Endothelial cell of umbilical vein (primary cell): Measurements from ENCODE around the gene RNU5D-1. TPM values are rescaled to one million over a fixed set of nuclear protein-coding genes. Genes with fewer than 3 reads are reported as not detected.

Source experiments
- BruUV-seq: library from RNA; stranded (reverse); fragments of 400-500 nt; replicated peaks from 2 replicates; lab custom pipeline; 2021; lab: Mats Ljungman, UMichigan
- CTCF ChIA-PET: fragments of 300-600, 350-600 bp; sonication (Branson Sonifier 250); formaldehyde crosslinking; loops from one replicate; lab custom pipeline; 2021; ENCODE audit warnings: antibody characterized with exemption, inconsistent platforms; lab: Charles Lee
- POLR2A ChIA-PET: fragments of 300-600, 350-600 bp; sonication (Branson Sonifier 250); formaldehyde crosslinking; loops from one replicate; lab custom pipeline; 2021; ENCODE audit warnings: antibody characterized with exemption, inconsistent platforms; lab: Charles Lee
- DNase-seq: peaks from one replicate; pipeline ENCODE4 v3.0.0-alpha.2; 2011; ENCODE audit warnings: low read depth, low spot score
- FAIRE-seq: peaks from 2 replicates; lab custom pipeline; 2011; peaks lifted over from hg19 to GRCh38; lab: Jason Lieb, UNC
- H2AFZ ChIP-seq: 2 replicates; pipeline ENCODE4 v1.6.0; 2012; ENCODE audit warnings: low read depth, low read length, control low read depth, inconsistent platforms
- H3K27ac ChIP-seq: 2 replicates; pipeline ENCODE4 v1.5.1; 2011; ENCODE audit warnings: low read depth, mild to moderate bottlenecking, control low read depth, low read length, moderate library complexity; ENCODE audit not compliant: insufficient read depth
- H3K27me3 ChIP-seq, 2 experiments: 2 replicates each; pipeline versions ENCODE4 v1.6.0 to v1.6.1; 2011; ENCODE audit warnings: low read length in 2 of 2, mixed read lengths in 1 of 2; ENCODE audit not compliant: control insufficient read depth in 2 of 2, insufficient read depth in 2 of 2
- H3K36me3 ChIP-seq, 2 experiments: 2 replicates in 1 of 2; 3 replicates in 1 of 2; pipeline ENCODE4 v1.5.1; 2011; ENCODE audit warnings: low read length in 2 of 2, mild to moderate bottlenecking in 1 of 2, moderate library complexity in 1 of 2; ENCODE audit not compliant: control insufficient read depth in 2 of 2, insufficient read depth in 2 of 2; ENCODE audit errors: extremely low read depth in 1 of 2
- H3K4me1 ChIP-seq: 3 replicates; pipeline ENCODE4 v1.5.1; 2011; ENCODE audit warnings: mild to moderate bottlenecking, low read length; ENCODE audit not compliant: control insufficient read depth, insufficient read depth; ENCODE audit errors: extremely low read depth
- H3K4me2 ChIP-seq: 2 replicates; pipeline ENCODE4 v1.6.1; 2011; ENCODE audit warnings: low read length, control low read depth, mixed read lengths; ENCODE audit not compliant: insufficient read depth
- H3K4me3 ChIP-seq, 3 experiments: fragments of 200-600 bp in 1 of 3; sonication (generic), shearing (Covaris generic) in 1 of 3; replicated peaks in 1 of 3; 2 replicates each; pipeline ENCODE4 v1.5.1; 2011 to 2016; ENCODE audit warnings: control low read depth in 3 of 3, low read length in 3 of 3, mild to moderate bottlenecking in 2 of 3, inconsistent platforms in 1 of 3, low read depth in 1 of 3, moderate library complexity in 1 of 3; ENCODE audit not compliant: insufficient read depth in 1 of 3
- H3K79me2 ChIP-seq: 2 replicates; pipeline ENCODE4 v1.6.0; 2012; ENCODE audit warnings: low read length, inconsistent platforms; ENCODE audit not compliant: control insufficient read depth, insufficient read depth
- H3K9ac ChIP-seq: replicated peaks from 2 replicates; pipeline ENCODE3; 2011; ENCODE audit warnings: low read length, control low read depth; ENCODE audit not compliant: insufficient read depth; ENCODE audit errors: extremely low read depth
- H3K9me1 ChIP-seq: replicated peaks from 3 replicates; pipeline ENCODE4 v1.6.0; 2011; ENCODE audit warnings: mild to moderate bottlenecking, low read length; ENCODE audit not compliant: control insufficient read depth, insufficient read depth; ENCODE audit errors: extremely low read depth
- H3K9me3 ChIP-seq: replicated peaks from 2 replicates; pipeline ENCODE4 v1.5.1; 2012; ENCODE audit warnings: low read length, inconsistent platforms; ENCODE audit not compliant: control insufficient read depth, insufficient read depth
- H4K20me1 ChIP-seq: replicated peaks from 2 replicates; pipeline ENCODE3; 2011; ENCODE audit warnings: mild to moderate bottlenecking, low read length; ENCODE audit not compliant: control insufficient read depth, insufficient read depth; ENCODE audit errors: extremely low read depth
- EZH2 ChIP-seq: IDR thresholded peaks from 2 replicates; pipeline ENCODE4 v1.6.1; 2012; ENCODE audit warnings: borderline replicate concordance, low read depth, mild to moderate bottlenecking, moderate library complexity, low read length, inconsistent platforms; ENCODE audit not compliant: severe bottlenecking
- FOS ChIP-seq: IDR thresholded peaks from 2 replicates; pipeline ENCODE4 v1.6.1; 2011; ENCODE audit warnings: mild to moderate bottlenecking, low read length, moderate library complexity, borderline replicate concordance; ENCODE audit not compliant: insufficient read depth
- JUN ChIP-seq: IDR thresholded peaks from 2 replicates; pipeline ENCODE4 v1.6.1; 2011; ENCODE audit warnings: borderline replicate concordance, low read depth; ENCODE audit not compliant: insufficient read length, insufficient read depth
- MYC ChIP-seq: IDR thresholded peaks from one replicate; pipeline ENCODE4 v1.6.1; 2011; ENCODE audit warnings: mild to moderate bottlenecking, low read depth, low read length
- dilution Hi-C: fragments of 300-500 bp; cut with MboI; formaldehyde crosslinking; loops from one replicate; pipeline ENCODE4 v1.15.0; 2019; ENCODE audit warnings: low sequenced_read_pairs; ENCODE audit not compliant: extremely low pct_ligation_motif_present
- intact Hi-C: fragments of 100-400 bp; cut with micrococcal nuclease; formaldehyde crosslinking; loops from one replicate; pipeline ENCODE4 v1.10.0; 2022
- polyA plus RNA-seq, 4 experiments: library from polyadenylated mRNA; depleted of rRNA in 3 of 4; stranded (reverse) in 3 of 4; unstranded in 1 of 4; fragments of >200 nt; gene quantifications; 2 replicates each; pipeline versions ENCODE4 v1.2.1 to v1.2.3, GENCODE V29; 2011 to 2012; ENCODE audit warnings: missing spikeins in 1 of 4
- total RNA-seq: library from RNA; stranded (reverse); gene quantifications from 2 replicates; pipeline ENCODE4 v1.2.3, GENCODE V29; 2021
- TF ChIP-seq, protein P1 (sequence below): IDR thresholded peaks from 2 replicates; pipeline ENCODE4 v1.6.1; 2011; ENCODE audit not compliant: insufficient read depth, insufficient read length
- TF ChIP-seq, protein P2 (sequence below), 2 donors: IDR thresholded peaks; 1 replicate in 1 of 2; 2 replicates in 1 of 2; pipeline ENCODE4 v1.5.1; 2011; ENCODE audit warnings: low read length in 2 of 2, mild to moderate bottlenecking in 2 of 2, moderate library complexity in 2 of 2, control low read depth in 1 of 2, inconsistent platforms in 1 of 2, low read depth in 1 of 2; ENCODE audit not compliant: insufficient read depth in 1 of 2; ENCODE audit errors: extremely low read depth in 1 of 2

RNU5D-1 gene
- total and polyA plus RNA-seq, 2 donors (not counting 3 experiments of a cell fraction or from before 2014, with no cell fraction given) = not detected

DNA sequence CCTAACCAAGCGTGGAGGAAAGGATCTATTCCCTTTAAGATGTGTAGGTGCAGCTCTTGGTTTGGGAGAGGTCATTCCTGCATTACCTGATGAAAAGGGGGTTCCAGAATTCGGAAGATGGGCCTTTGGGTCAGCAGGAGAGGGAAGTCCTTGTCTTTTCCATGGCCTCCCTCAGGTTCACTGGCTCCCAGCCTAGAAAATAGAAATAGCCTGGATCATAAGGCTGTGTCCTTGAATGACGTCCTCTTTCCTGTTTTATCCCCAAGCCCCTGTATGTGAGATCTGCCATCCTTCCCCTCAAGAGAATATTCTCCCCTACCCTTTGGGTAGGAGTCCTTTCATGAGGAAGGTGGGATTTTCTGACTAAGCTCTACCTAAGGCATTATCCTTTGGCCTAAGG is 29.9 kb upstream of the RNU5D-1 start:
- CTCF ChIA-PET = no interaction called here

More for the DNA sequence above, 29.9 kb upstream of the RNU5D-1 start:
- Histone ChIP-seq H3K79me2 (no peaks in the 10 kb centered on the region), H4K20me1 (no peaks in the 10 kb centered on the region), H3K27ac (no peak overlapping the region), H2AFZ (no peak overlapping the region), H3K9me3 (no peaks in the 10 kb centered on the region), H3K4me3 (no peak overlapping the region), H3K36me3 (peaks cover 18 to 22% of the 10 kb centered on the region in 2 experiments), H3K4me2 (no peak overlapping the region), H3K9me1 (no peaks in the 10 kb centered on the region), H3K9ac (no peak overlapping the region), H3K27me3 (no peaks in the 10 kb centered on the region), H3K4me1 (peaks cover 12% of the 10 kb centered on the region)
- dilution Hi-C loops (no loop called here), intact Hi-C loops (no loop called here)
- FAIRE-seq (no peak), DNase-seq (no peak)
- POLR2A ChIA-PET = no interaction called here
- TF ChIP-seq, protein P1, sequence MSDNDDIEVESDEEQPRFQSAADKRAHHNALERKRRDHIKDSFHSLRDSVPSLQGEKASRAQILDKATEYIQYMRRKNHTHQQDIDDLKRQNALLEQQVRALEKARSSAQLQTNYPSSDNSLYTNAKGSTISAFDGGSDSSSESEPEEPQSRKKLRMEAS = no peak
- TF ChIP-seq, protein P2, sequence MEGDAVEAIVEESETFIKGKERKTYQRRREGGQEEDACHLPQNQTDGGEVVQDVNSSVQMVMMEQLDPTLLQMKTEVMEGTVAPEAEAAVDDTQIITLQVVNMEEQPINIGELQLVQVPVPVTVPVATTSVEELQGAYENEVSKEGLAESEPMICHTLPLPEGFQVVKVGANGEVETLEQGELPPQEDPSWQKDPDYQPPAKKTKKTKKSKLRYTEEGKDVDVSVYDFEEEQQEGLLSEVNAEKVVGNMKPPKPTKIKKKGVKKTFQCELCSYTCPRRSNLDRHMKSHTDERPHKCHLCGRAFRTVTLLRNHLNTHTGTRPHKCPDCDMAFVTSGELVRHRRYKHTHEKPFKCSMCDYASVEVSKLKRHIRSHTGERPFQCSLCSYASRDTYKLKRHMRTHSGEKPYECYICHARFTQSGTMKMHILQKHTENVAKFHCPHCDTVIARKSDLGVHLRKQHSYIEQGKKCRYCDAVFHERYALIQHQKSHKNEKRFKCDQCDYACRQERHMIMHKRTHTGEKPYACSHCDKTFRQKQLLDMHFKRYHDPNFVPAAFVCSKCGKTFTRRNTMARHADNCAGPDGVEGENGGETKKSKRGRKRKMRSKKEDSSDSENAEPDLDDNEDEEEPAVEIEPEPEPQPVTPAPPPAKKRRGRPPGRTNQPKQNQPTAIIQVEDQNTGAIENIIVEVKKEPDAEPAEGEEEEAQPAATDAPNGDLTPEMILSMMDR (IDR thresholded peaks at IDR 0.05; ENCODE audit: extremely low read depth in 1 of 2, insufficient read depth in 1 of 2, low read depth in 1 of 2, low read length in 2 of 2) = no peak
- TF ChIP-seq FOS = no peak
- no peak for TF ChIP-seq MYC
- TF ChIP-seq EZH2 = no peak
- TF ChIP-seq JUN = no peak
- BruUV-seq = no TSS peak
